T-helper 1 cell treated with Interleukin-12 subunit alpha and Interleukin-12 subunit beta and Interleukin-4 antibody, amounts not matched to agents 30 μg/mL and 1 μg/mL, for 36 hours (primary cell): ENCODE measurements around the gene CSN1S1.
"Not testable (repeated sequence)": the region's sequence is repeated elsewhere in the genome, so short reads cannot be mapped to it uniquely, and the experiment has no call there.

Experiments
- H3K27ac Mint-ChIP-seq: one replicate; pipeline ENCODE4 v1.8.0; 2021; ENCODE audit warnings: mild to moderate bottlenecking, mixed read lengths
- H3K27me3 Mint-ChIP-seq: one replicate; pipeline ENCODE4 v1.8.0; 2021; ENCODE audit warnings: low read depth, mixed read lengths
- H3K36me3 Mint-ChIP-seq: one replicate; pipeline ENCODE4 v1.8.0; 2021; ENCODE audit warnings: low read depth, mixed read lengths
- H3K4me1 Mint-ChIP-seq: one replicate; pipeline ENCODE4 v1.8.0; 2021; ENCODE audit warnings: low read depth, mixed read lengths
- H3K4me3 Mint-ChIP-seq: one replicate; pipeline ENCODE4 v1.8.0; 2021; ENCODE audit warnings: mild to moderate bottlenecking, moderate library complexity, mixed read lengths
- H3K9me3 Mint-ChIP-seq: one replicate; pipeline ENCODE4 v1.8.0; 2021; ENCODE audit warnings: mixed read lengths

The CSN1S1 gene

GRCh38 chr4:69930768-69931167, at the start of gene CSN1S1:
CSN1S1 (plus strand) TSS chr4:69931068; CDS start chr4:69932556, 1,488 bp downstream.
- H3K9me3 Mint-ChIP-seq, result no peaks in the 10 kb centered on the region
- H3K4me1 Mint-ChIP-seq, result no peaks in the 10 kb centered on the region
- no peak within 1 kb of the TSS for H3K4me3 Mint-ChIP-seq
- no peaks in the 10 kb centered on the region for H3K27me3 Mint-ChIP-seq
- no peak within 1 kb of the TSS for H3K27ac Mint-ChIP-seq
- H3K36me3 Mint-ChIP-seq, result no peaks in the 10 kb centered on the region

GRCh38 chr4:69881173-69881773, 49.6 kb upstream of the CSN1S1 start:
- no peaks in the 10 kb centered on the region for H3K27me3 Mint-ChIP-seq
- no peaks in the 10 kb centered on the region for H3K36me3 Mint-ChIP-seq
- H3K4me1 Mint-ChIP-seq, result no peaks in the 10 kb centered on the region
- H3K9me3 Mint-ChIP-seq, result no peaks in the 10 kb centered on the region
- H3K4me3 Mint-ChIP-seq, result no peak overlapping the region
- H3K27ac Mint-ChIP-seq, result no peak overlapping the region

- H3K36me3 Mint-ChIP-seq, result no peaks in the 10 kb centered on the region
- no peaks in the 10 kb centered on the region for H3K9me3 Mint-ChIP-seq
- H3K4me1 Mint-ChIP-seq, result no peaks in the 10 kb centered on the region
- no peaks in the 10 kb centered on the region for H3K27me3 Mint-ChIP-seq
- H3K27ac Mint-ChIP-seq, result no peak overlapping the region
- no peak overlapping the region for H3K4me3 Mint-ChIP-seq
These were observed 48.7 kb upstream of the CSN1S1 start for GRCh38 chr4:69882150-69882549.

- peaks cover 7% of the 10 kb centered on the region for H3K27me3 Mint-ChIP-seq
- H3K36me3 Mint-ChIP-seq, result no peaks in the 10 kb centered on the region
- H3K4me3 Mint-ChIP-seq, result no peak overlapping the region
- no peak overlapping the region for H3K27ac Mint-ChIP-seq
- peaks cover 3% of the 10 kb centered on the region for H3K4me1 Mint-ChIP-seq
- no peaks in the 10 kb centered on the region for H3K9me3 Mint-ChIP-seq
These were observed 42.5 kb upstream of the CSN1S1 start for GRCh38 chr4:69888336-69888735.

GRCh38 chr4:69894186-69894585, 36.7 kb upstream of the CSN1S1 start:
- Mint-ChIP-seq H3K9me3 (no peaks in the 10 kb centered on the region), H3K36me3 (no peaks in the 10 kb centered on the region), H3K4me3 (no peak overlapping the region), H3K27me3 (peaks cover 5% of the 10 kb centered on the region), H3K4me1 (no peaks in the 10 kb centered on the region), H3K27ac (no peak overlapping the region)

GRCh38 chr4:69894721-69895120, 36.1 kb upstream of the CSN1S1 start:
- no peak overlapping the region for H3K27ac Mint-ChIP-seq
- no peaks in the 10 kb centered on the region for H3K9me3 Mint-ChIP-seq
- no peak overlapping the region for H3K4me3 Mint-ChIP-seq
- no peaks in the 10 kb centered on the region for H3K4me1 Mint-ChIP-seq
- no peaks in the 10 kb centered on the region for H3K36me3 Mint-ChIP-seq
- peaks cover 5% of the 10 kb centered on the region for H3K27me3 Mint-ChIP-seq

GRCh38 chr4:69896530-69897116, 34.2 kb upstream of the CSN1S1 start:
- Mint-ChIP-seq H3K36me3 (no peaks in the 10 kb centered on the region), H3K27ac (no peak overlapping the region), H3K4me3 (no peak overlapping the region), H3K9me3 (no peaks in the 10 kb centered on the region), H3K4me1 (no peaks in the 10 kb centered on the region), H3K27me3 (peaks cover 5% of the 10 kb centered on the region)

- Mint-ChIP-seq H3K27me3 (peaks cover 4% of the 10 kb centered on the region), H3K4me1 (peaks cover 1% of the 10 kb centered on the region), H3K4me3 (no peak overlapping the region), H3K9me3 (no peaks in the 10 kb centered on the region), H3K27ac (no peak overlapping the region), H3K36me3 (no peaks in the 10 kb centered on the region)
These were observed 23.7 kb upstream of the CSN1S1 start for GRCh38 chr4:69907151-69907550.

- H3K27me3 Mint-ChIP-seq, result peaks cover 4% of the 10 kb centered on the region
- no peak overlapping the region for H3K27ac Mint-ChIP-seq
- H3K36me3 Mint-ChIP-seq, result no peaks in the 10 kb centered on the region
- H3K9me3 Mint-ChIP-seq, result no peaks in the 10 kb centered on the region
- H3K4me3 Mint-ChIP-seq, result no peak overlapping the region
- peaks cover 1% of the 10 kb centered on the region for H3K4me1 Mint-ChIP-seq
These were observed 21.7 kb upstream of the CSN1S1 start for GRCh38 chr4:69909195-69909594.

- no peak overlapping the region for H3K4me3 Mint-ChIP-seq
- no peaks in the 10 kb centered on the region for H3K36me3 Mint-ChIP-seq
- H3K27me3 Mint-ChIP-seq, result no peaks in the 10 kb centered on the region
- H3K9me3 Mint-ChIP-seq, result no peaks in the 10 kb centered on the region
- peaks cover 1% of the 10 kb centered on the region for H3K4me1 Mint-ChIP-seq
- no peak overlapping the region for H3K27ac Mint-ChIP-seq
These were observed 20.7 kb upstream of the CSN1S1 start for GRCh38 chr4:69910016-69910782.

- Mint-ChIP-seq H3K4me1 (no peaks in the 10 kb centered on the region), H3K27ac (no peak overlapping the region), H3K36me3 (no peaks in the 10 kb centered on the region), H3K27me3 (no peaks in the 10 kb centered on the region), H3K4me3 (no peak overlapping the region), H3K9me3 (no peaks in the 10 kb centered on the region)
These were observed 10.0 kb upstream of the CSN1S1 start for GRCh38 chr4:69920874-69921273.

- not testable (repeated sequence) for H3K4me3 Mint-ChIP-seq, H3K36me3 Mint-ChIP-seq, H3K9me3 Mint-ChIP-seq, H3K27me3 Mint-ChIP-seq, H3K4me1 Mint-ChIP-seq, H3K27ac Mint-ChIP-seq
These were observed 7.0 kb upstream of the CSN1S1 start for GRCh38 chr4:69923782-69924410.

- Mint-ChIP-seq H3K36me3 (no peaks in the 10 kb centered on the region), H3K4me1 (no peaks in the 10 kb centered on the region), H3K9me3 (no peaks in the 10 kb centered on the region), H3K27ac (no peak overlapping the region), H3K4me3 (no peak overlapping the region), H3K27me3 (no peaks in the 10 kb centered on the region)
These were observed 3.3 kb downstream of the CSN1S1 start for GRCh38 chr4:69934150-69934549.

GRCh38 chr4:69936566-69936965, 5.7 kb downstream of the CSN1S1 start:
- Mint-ChIP-seq H3K4me3 (no peak overlapping the region), H3K9me3 (no peaks in the 10 kb centered on the region), H3K36me3 (no peaks in the 10 kb centered on the region), H3K27ac (no peak overlapping the region), H3K27me3 (no peaks in the 10 kb centered on the region), H3K4me1 (no peaks in the 10 kb centered on the region)

- no peak overlapping the region for H3K4me3 Mint-ChIP-seq
- H3K4me1 Mint-ChIP-seq, result no peaks in the 10 kb centered on the region
- no peaks in the 10 kb centered on the region for H3K27me3 Mint-ChIP-seq
- H3K9me3 Mint-ChIP-seq, result no peaks in the 10 kb centered on the region
- no peak overlapping the region for H3K27ac Mint-ChIP-seq
- no peaks in the 10 kb centered on the region for H3K36me3 Mint-ChIP-seq
These were observed 20.7 kb downstream of the CSN1S1 start for GRCh38 chr4:69951602-69952001.
